ENCODE data around the gene YIPF5.

The YIPF5 gene

DNA sequence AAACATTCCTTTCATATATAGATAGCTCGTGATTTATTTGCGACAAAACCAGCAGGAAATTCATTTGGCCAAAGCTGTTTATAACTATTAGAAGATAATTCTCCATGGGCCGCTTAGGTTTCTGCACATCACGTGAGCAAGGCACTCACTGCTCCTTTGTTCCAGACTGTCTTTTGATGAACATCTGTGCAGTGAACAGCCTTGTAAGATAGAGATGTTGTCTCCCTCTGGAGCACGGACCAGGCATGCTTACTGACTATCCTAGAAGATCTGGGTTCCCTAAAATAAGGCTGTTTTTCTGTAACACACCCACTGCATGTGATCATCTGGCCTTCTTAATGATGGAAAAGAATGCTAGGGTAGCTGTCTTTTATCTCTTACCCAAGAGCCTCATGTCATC, 30.9 kb downstream of the YIPF5 start:
- no peak for DNase-seq (ENCODE audit: extremely low spot score)
- ChIA-PET CTCF (interaction anchor here (1.1 to 1.3 kb wide), 4 partner anchors 13 to 314 kb away, joined by 3 read pairs; no protein-coding TSS in a partner anchor), POLR2A (interaction anchor here (0.6 kb wide), 1 partner anchor 31 kb away, joined by 3 read pairs; the partner anchor contains the start of genes KCTD16 and YIPF5)
- TF ChIP-seq CTBP1 (IDR thresholded peaks at IDR 0.05; ENCODE audit: borderline replicate concordance) (no peak), TARDBP (IDR thresholded peaks at IDR 0.05) (no peak)

DNA sequence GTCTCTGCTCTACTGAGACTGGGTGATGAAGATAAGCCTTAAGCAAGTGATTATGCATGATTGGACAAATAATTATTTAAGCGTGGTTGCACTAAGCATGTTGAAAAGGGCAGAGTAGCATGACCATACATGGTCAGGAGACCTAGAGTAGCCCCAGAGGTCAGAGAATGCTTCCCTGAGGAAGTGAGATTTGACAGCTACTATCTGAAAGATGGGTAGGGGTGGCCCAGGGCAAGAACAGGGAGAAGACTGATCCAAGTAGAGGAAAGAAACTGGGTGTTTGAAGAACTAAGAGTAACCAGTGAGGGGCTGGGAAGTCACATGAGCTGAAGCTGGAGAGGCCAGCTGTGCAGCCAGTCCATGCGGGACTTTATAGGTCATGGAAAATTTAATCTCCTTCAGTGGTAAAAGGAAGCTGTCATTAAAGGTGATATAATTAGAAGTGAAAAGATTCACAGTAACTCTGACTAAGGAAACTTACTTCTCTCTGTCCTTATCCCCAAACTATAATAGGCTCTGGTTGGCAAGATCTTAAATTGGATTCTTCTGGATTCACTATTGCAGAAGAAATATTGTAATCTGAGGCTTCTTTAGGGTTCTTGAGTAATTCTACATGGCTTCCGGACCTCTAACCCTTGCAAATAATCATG, 35.2 kb downstream of the YIPF5 start:
- POLR2A ChIA-PET = no interaction called here

DNA sequence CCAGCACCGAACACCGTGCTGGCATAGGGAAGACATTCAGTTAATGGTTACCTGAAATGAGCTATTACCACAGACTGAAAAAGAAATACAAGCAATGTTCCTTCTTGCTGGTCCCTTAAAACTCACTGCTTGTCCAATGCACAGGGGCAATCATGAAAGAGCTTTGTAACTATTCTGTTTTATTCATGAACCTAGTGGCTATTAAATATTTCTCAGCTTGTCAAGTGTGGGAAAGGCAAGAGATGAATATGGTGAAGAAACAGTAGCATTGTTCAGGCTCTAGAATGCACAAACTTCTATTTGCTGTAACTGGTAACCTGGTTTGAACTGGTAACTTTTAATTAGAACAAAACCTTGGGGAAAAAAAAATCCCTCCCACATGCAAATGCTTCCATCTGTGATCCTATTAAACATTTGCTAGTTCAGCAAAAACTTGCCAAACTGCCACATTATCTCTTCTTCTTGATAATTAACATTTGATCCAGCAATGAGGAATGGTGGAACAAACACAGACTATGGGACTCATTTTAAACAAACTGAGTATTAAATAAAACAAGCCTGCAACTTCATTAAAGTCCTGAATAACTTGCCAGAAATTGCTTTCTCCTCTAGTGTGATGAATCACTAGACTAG, 36.1 kb downstream of the YIPF5 start:
- DNase-seq (ENCODE audit: extremely low spot score) = no peak
- CTCF ChIA-PET = interaction anchor here (1.7 kb wide), 1 partner anchor 8 kb away, joined by 7 read pairs; no protein-coding TSS in a partner anchor
- TF ChIP-seq FOXK2 (IDR thresholded peaks at IDR 0.05) (no peak), FOXM1 (IDR thresholded peaks at IDR 0.05; ENCODE audit: borderline replicate concordance) (no peak), FOXA1 (IDR thresholded peaks at IDR 0.05) (no peak), SP1 (IDR thresholded peaks at IDR 0.05) (no peak), TARDBP (IDR thresholded peaks at IDR 0.05) (no peak), CTBP1 (IDR thresholded peaks at IDR 0.05; ENCODE audit: borderline replicate concordance) (no peak), BHLHE40 (IDR thresholded peaks at IDR 0.05; ENCODE audit: borderline replicate concordance) (no peak), SUZ12 (IDR thresholded peaks at IDR 0.05) (no peak), HDGF (IDR thresholded peaks at IDR 0.05; ENCODE audit: borderline replicate concordance) (no peak), ARNT (IDR thresholded peaks at IDR 0.05) (no peak), ELF4 (IDR thresholded peaks at IDR 0.05) (no peak), LEF1 (IDR thresholded peaks at IDR 0.05; ENCODE audit: borderline replicate concordance) (no peak), ZNF384 (IDR thresholded peaks at IDR 0.05) (no peak), NFRKB (IDR thresholded peaks at IDR 0.05) (no peak), L3MBTL2 (conservative IDR thresholded peaks at IDR 0.05) (no peak)
- TF ChIP-seq, protein P1, sequence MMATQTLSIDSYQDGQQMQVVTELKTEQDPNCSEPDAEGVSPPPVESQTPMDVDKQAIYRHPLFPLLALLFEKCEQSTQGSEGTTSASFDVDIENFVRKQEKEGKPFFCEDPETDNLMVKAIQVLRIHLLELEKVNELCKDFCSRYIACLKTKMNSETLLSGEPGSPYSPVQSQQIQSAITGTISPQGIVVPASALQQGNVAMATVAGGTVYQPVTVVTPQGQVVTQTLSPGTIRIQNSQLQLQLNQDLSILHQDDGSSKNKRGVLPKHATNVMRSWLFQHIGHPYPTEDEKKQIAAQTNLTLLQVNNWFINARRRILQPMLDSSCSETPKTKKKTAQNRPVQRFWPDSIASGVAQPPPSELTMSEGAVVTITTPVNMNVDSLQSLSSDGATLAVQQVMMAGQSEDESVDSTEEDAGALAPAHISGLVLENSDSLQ (IDR thresholded peaks at IDR 0.05) = no peak
- POLR2A ChIA-PET = no interaction called here

More for the DNA sequence above, 35.2 kb downstream of the YIPF5 start:
- CTCF ChIA-PET = no interaction called here
- no peak for TF ChIP-seq ELF4 (IDR thresholded peaks at IDR 0.05)
- no peak for TF ChIP-seq FOXM1 (IDR thresholded peaks at IDR 0.05; ENCODE audit: borderline replicate concordance)
- no peak for TF ChIP-seq TARDBP (IDR thresholded peaks at IDR 0.05)
- TF ChIP-seq ZNF384 (IDR thresholded peaks at IDR 0.05) = no peak
- TF ChIP-seq ARNT (IDR thresholded peaks at IDR 0.05) = no peak
- no peak for TF ChIP-seq LEF1 (IDR thresholded peaks at IDR 0.05; ENCODE audit: borderline replicate concordance)
- no peak for TF ChIP-seq L3MBTL2 (conservative IDR thresholded peaks at IDR 0.05)
- no peak for TF ChIP-seq HDGF (IDR thresholded peaks at IDR 0.05; ENCODE audit: borderline replicate concordance)
- TF ChIP-seq NFRKB (IDR thresholded peaks at IDR 0.05) = no peak
- TF ChIP-seq SP1 (IDR thresholded peaks at IDR 0.05) = no peak
- no peak for TF ChIP-seq CTBP1 (IDR thresholded peaks at IDR 0.05; ENCODE audit: borderline replicate concordance)
- TF ChIP-seq FOXA1 (IDR thresholded peaks at IDR 0.05) = no peak
- no peak for TF ChIP-seq BHLHE40 (IDR thresholded peaks at IDR 0.05; ENCODE audit: borderline replicate concordance)
- no peak for TF ChIP-seq FOXK2 (IDR thresholded peaks at IDR 0.05)
- TF ChIP-seq, protein P1 (IDR thresholded peaks at IDR 0.05) = no peak
- TF ChIP-seq SUZ12 (IDR thresholded peaks at IDR 0.05) = no peak
- no peak for DNase-seq (ENCODE audit: extremely low spot score)

DNA sequence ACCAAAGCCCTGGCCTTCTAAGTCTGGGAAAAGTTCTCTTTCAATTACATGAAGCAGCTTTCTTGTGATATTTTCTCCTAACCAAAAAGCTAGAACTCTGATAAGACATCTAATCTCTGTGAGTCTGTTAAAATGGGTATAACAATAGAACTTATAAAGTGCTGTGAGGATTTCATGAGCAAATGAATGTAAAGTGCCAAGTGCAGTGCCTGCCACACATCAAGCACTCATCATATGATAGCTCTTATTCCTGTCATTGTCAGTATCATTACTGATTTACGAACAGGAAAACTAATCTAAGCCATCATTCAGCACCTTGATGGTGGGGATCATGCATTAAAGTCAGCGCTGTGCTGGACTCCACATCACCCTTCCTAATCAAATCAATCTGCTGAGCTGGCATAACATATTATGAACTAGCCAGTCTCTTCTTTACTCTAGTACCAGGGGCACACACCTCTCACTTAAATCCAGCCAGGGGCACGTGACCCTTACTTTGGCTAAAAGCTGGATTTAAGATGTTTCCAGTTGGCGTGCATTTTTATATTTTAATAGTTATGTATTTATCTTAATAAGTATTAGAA, 37.3 kb downstream of the YIPF5 start:
- ChIA-PET POLR2A (interaction anchor here (0.5 kb wide), 1 partner anchor 10 kb away, joined by 3 read pairs; no protein-coding TSS in a partner anchor), CTCF (interaction anchor here (1.7 kb wide), 1 partner anchor 9 kb away, joined by 7 read pairs; no protein-coding TSS in a partner anchor)
- TF ChIP-seq ZNF384 (IDR thresholded peaks at IDR 0.05) = no peak
- no peak for TF ChIP-seq L3MBTL2 (conservative IDR thresholded peaks at IDR 0.05)
- TF ChIP-seq FOXK2 (IDR thresholded peaks at IDR 0.05) = no peak
- TF ChIP-seq FOXM1 (IDR thresholded peaks at IDR 0.05; ENCODE audit: borderline replicate concordance) = no peak
- no peak for TF ChIP-seq CTBP1 (IDR thresholded peaks at IDR 0.05; ENCODE audit: borderline replicate concordance)
- TF ChIP-seq SUZ12 (IDR thresholded peaks at IDR 0.05) = no peak
- no peak for TF ChIP-seq HDGF (IDR thresholded peaks at IDR 0.05; ENCODE audit: borderline replicate concordance)
- TF ChIP-seq ELF4 (IDR thresholded peaks at IDR 0.05) = no peak
- no peak for TF ChIP-seq ARNT (IDR thresholded peaks at IDR 0.05)
- TF ChIP-seq, protein P1 (IDR thresholded peaks at IDR 0.05) = no peak
- TF ChIP-seq TARDBP (IDR thresholded peaks at IDR 0.05) = no peak
- TF ChIP-seq LEF1 (IDR thresholded peaks at IDR 0.05; ENCODE audit: borderline replicate concordance) = no peak
- no peak for TF ChIP-seq SP1 (IDR thresholded peaks at IDR 0.05)
- TF ChIP-seq NFRKB (IDR thresholded peaks at IDR 0.05) = no peak
- TF ChIP-seq BHLHE40 (IDR thresholded peaks at IDR 0.05; ENCODE audit: borderline replicate concordance) = no peak
- no peak for TF ChIP-seq FOXA1 (IDR thresholded peaks at IDR 0.05)
- no peak for DNase-seq (ENCODE audit: extremely low spot score)

DNA sequence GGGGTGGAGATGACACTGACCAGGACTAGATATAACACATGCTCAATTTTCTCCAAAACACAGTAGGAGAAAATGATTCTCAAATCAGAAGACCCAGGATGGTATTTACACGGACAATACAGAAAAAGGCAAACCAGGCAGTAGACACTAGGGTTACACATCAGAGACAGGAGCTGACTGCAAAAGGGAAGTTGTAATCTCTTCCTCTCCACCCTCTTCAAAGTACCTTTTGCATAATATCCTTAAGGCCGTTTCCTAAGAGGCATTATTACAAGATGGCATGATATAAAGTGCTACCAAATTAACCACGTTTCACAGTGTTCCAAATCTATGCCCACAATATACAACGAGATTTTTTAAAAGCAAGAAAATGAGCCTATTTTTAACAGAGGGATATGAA, 39.2 kb downstream of the YIPF5 start:
- DNase-seq (ENCODE audit: extremely low spot score) = no peak
- ChIA-PET POLR2A (no interaction called here), CTCF (interaction anchor here (0.8 to 1.2 kb wide), 2 partner anchors 11 to 43 kb away, joined by 3 read pairs; no protein-coding TSS in a partner anchor)
- TF ChIP-seq ELF4 (IDR thresholded peaks at IDR 0.05) = no peak
- no peak for TF ChIP-seq ZNF384 (IDR thresholded peaks at IDR 0.05)
- TF ChIP-seq CTBP1 (IDR thresholded peaks at IDR 0.05; ENCODE audit: borderline replicate concordance) = no peak
- no peak for TF ChIP-seq ARNT (IDR thresholded peaks at IDR 0.05)
- TF ChIP-seq SP1 (IDR thresholded peaks at IDR 0.05) = no peak
- no peak for TF ChIP-seq L3MBTL2 (conservative IDR thresholded peaks at IDR 0.05)
- no peak for TF ChIP-seq NFRKB (IDR thresholded peaks at IDR 0.05)
- no peak for TF ChIP-seq HDGF (IDR thresholded peaks at IDR 0.05; ENCODE audit: borderline replicate concordance)
- TF ChIP-seq LEF1 (IDR thresholded peaks at IDR 0.05; ENCODE audit: borderline replicate concordance) = no peak
- TF ChIP-seq FOXA1 (IDR thresholded peaks at IDR 0.05) = no peak
- no peak for TF ChIP-seq FOXK2 (IDR thresholded peaks at IDR 0.05)
- no peak for TF ChIP-seq TARDBP (IDR thresholded peaks at IDR 0.05)
- TF ChIP-seq FOXM1 (IDR thresholded peaks at IDR 0.05; ENCODE audit: borderline replicate concordance) = no peak
- TF ChIP-seq SUZ12 (IDR thresholded peaks at IDR 0.05) = no peak
- TF ChIP-seq, protein P1 (IDR thresholded peaks at IDR 0.05) = no peak
- TF ChIP-seq BHLHE40 (IDR thresholded peaks at IDR 0.05; ENCODE audit: borderline replicate concordance) = no peak
